ENCODE data around the gene FTO.
"Not testable (repeated sequence)": the region's sequence is repeated elsewhere in the genome, so short reads cannot be mapped to it uniquely, and the experiment has no call there.

Gene FTO

DNA sequence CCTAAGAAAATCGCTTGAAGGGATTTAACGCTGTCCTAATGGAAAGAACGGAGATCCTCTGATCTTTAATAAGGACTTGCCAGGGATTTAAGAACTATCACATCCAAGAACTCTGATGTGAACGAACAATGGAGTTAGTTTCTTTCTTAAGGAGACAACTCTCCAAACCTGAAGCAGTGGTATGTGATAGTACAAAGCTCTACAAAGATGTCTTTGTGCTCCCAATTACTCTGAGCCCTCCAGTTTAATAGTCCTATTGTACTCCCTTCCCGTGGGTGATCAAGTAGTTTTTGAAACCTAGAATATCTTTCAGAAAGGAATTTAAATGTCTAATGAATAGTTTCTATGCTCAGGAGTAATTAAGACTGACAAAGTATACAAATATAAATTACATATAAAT lies 123.8 kb downstream of the FTO start:
- DNase-seq (ENCODE audit: low read depth) = no peak

DNA sequence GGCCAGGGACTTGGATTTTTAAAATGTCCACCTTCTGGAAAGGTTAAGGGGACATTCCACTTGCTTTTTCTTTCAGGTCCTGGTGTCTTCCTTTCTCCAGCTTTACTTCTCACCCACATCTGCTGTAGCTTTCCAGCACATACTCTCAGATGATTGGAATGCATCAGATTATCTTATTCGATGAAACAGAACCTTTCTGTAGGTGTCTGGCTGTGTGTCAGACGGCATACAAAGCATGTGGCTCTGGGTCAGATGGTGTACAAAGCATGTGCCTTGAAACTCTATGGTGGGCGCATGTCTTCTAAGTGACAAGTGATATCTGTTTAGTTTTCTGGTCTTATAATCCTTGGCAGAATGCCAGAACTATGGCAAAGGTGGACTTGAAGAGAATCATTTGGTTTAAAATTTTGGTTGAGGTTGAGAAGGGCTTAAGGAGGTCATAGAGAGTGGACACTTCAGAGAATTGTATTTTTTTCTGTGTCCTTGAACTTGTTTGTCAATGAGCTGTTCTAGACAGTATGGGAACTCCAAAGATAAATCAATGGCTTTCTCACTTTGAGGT lies 125.3 kb downstream of the FTO start:
- no peak for DNase-seq (ENCODE audit: low read depth)

DNA sequence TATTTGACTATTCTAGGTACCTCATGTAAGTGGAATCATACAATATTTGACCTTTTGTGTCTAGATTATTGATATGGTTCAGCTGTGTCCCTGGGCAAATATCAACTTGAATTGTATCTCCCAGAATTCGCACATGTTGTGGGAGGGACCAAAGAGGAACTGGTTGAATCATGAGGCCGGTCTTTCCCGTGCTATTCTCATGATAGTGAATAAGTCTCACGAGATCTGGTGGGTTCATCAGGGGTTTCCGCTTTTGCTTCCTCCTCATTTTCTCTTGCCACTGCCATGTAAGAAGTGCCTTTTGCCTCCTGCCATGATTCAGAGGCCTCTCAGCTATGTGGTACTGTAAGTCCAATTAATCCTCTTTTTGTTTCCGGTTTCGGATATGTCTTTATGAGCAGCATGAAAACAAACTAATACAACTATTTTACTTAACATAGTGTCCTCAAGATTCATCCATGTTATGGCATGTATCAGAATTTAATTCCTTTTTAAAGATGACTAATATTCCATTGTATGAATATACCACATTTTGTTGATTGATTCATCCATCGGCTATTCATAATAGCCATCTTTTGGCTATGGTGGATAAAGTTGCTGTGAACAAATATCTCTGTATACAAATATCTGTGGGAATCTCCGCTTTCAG lies 129.1 kb downstream of the FTO start:
- no peak for DNase-seq (ENCODE audit: low read depth)

DNA sequence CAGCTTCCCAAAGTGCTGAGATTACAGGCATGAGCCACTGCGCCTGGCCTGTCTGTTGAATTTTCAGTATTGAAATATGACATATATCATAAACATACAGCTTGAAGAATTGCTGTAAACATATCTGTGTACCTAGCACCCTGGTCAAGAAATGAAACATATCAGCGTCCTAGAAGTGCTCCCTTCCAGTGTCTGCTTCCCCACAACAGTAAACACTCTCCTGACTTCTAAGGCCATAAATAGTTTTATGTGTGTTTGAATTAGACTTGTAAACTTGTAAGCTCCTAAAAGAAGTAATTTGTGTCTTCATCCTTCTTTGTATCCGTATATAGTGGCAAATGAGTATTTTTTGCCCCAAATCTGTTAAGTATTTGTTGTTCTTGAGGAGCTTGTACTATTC lies 132.2 kb downstream of the FTO start:
- no peak for DNase-seq (ENCODE audit: low read depth)

DNA sequence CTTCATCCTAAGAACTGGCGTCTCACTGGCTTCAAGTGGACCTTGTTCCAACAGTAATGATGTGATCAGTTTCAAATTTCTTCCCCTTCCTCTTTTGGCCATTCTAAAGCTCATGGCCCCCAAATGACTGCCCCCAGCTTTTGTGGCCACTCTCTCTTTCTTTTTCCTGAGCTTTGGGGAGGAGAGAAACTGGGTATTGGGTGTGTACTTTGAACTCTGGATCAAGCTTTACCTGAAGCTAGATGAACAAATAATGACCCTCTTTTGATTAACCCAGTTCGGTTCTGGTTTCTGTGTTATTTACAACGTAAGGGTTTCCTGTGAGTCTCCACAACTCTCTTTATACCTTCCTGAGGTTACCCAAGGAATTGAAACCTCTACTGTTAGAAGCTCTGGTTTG lies 132.7 kb downstream of the FTO start:
- no peak for DNase-seq (ENCODE audit: low read depth)

DNA sequence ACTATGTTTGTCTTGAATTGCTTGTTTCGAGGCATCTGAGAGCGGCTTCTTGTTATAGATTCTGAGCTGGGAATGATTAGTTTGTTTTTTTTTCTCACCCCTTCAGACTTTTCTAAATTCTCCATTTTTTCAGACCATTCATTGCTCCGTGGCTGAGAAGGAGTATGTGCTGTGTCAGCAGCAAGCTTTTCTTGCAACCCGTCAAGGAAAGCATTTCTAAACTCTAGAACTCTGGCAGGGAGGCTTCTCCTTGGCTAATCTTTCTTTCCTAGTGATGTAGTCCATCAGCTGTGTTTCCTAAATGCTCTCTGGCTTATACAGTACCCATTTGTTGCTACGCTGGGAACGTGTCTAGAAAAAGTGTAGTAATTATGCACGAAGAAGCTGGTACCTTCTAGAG lies 133.5 kb downstream of the FTO start:
- no peak for DNase-seq (ENCODE audit: low read depth)

DNA sequence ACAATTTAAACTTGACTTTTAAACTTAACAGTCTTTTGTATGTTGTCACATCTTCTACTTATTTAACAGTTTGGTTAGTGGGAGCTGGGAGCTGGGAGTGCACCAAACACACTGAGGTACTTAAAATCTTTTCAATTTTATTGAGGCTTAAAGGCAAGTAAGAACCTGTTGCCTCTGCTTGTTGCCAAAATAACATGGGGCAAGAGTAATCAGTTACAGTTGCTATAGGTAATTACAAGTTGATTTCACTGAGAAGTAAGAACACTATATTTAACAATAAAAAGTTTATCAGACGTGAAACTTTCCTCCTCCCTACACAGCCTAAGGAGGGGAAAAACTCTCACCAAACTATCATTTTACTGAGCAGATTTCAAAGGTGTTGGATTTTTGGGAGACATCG lies 135.2 kb downstream of the FTO start:
- no peak for DNase-seq (ENCODE audit: low read depth)

DNA sequence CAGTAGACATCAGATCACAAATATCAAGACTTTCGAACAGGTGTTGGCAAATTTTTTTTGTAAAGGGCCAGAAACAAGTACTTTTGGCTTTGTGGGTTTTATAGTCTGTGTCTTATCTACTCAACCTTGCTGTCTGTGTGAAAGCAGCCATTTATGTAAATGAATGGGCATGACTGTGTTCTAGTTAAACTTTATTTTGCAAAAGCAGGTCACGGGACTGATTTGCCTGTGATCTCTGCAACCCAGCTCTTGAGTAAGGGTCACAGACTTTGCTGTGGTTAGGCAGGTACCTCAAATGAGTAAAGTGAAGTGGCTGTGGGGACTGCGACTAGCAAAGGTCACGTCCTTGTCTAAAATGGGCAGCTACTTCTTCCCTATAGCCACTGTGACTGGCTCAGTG lies 136.5 kb downstream of the FTO start:
- no peak for DNase-seq (ENCODE audit: low read depth)

DNA sequence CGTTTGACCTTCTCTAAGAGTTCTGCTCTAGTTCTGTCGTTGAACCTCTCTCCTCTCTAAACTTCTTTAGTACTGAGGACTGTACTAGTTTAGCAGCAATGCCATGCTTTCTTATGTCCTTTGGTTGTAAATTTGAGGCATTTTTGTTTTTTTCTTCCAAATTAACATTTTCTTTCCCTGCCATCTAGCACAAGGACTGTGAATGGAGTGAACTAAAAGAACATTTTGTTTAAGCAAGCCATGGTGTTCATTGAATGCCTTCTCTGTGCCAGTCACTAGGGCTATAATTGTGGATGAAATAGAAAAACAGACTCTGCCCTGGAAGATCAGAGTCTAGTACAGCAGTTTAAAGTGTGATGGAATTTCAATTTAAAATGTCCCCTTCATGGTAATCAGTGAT lies 137.9 kb downstream of the FTO start:
- DNase-seq (ENCODE audit: low read depth) = no peak

DNA sequence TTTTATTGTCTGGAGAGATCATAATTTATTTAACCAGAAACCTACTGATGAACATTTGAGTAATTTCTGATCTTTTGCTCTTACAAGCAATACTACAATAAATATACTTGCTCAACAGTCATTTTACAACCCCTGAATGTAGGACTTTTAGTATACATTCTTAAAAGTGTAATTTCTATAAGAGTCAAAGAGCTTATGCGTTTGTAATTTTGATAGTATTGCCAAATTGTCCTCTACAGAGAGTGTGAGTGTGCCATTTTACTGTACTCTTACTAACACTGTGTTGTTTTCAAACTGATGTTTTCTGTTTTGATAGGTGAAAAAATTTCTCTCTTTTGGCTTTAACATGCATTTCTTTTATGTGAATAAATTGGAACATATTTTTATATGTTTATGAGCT lies 139.1 kb downstream of the FTO start:
- DNase-seq (ENCODE audit: low read depth) = no peak

DNA sequence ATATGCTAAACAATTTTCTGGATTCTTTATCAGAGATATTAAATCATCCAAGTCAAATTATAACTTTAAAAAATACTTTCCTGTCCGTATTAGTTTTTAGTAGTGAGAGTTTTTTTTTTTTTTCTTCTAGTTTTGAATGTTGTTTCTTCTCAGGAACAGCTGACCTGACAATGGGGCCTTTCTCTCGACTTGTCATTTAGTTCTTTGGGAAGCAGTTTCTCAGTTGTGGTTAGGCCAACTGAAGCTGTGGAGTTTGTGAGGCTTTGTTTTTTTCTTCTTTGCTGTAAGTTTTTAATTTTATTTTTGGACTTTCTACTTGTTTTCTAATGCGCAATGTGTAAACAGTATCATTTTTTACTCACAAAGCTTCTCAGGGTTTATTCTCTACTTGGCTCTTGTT lies 140.8 kb downstream of the FTO start:
- DNase-seq (ENCODE audit: low read depth) = no peak

DNA sequence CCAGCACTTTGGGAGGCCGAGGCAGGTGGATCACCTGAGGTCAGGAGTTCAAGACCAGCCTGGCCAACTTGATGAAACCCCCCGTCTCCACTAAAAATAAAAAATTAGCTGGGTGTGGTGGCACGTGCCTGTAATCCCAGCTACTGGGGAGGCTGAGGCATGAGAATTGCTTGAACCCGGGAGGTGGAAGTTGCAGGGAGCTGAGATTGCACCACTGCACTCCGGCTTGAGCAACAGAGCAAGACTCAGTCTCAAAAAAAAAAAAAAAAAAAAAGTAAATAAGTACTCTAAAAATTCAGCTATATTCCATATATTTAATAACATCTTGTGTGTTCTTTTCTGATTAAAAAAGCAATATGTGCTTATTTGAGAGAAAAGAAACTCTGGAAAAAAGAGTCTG lies 142.6 kb downstream of the FTO start:
- not testable (repeated sequence) for DNase-seq (ENCODE audit: low read depth)

DNA sequence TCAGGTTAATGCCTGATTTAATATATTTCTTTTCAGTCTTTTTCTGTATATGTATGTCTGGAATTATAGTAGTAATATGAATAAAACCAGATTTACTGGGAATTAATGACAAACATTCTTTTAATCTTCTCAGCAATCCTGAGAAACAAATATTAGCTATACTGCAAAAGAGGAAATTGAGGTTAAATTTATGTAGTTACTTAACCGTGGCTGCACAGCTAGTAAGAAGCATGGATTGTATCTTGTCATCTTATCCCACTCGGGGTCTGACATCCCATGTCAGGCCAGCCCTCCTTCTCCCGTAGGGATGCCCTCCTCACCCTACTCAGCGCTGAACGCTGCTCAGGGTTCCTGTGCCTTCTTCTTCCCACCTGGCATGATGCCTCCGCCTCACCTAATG lies 143.0 kb downstream of the FTO start:
- no peak for DNase-seq (ENCODE audit: low read depth)

DNA sequence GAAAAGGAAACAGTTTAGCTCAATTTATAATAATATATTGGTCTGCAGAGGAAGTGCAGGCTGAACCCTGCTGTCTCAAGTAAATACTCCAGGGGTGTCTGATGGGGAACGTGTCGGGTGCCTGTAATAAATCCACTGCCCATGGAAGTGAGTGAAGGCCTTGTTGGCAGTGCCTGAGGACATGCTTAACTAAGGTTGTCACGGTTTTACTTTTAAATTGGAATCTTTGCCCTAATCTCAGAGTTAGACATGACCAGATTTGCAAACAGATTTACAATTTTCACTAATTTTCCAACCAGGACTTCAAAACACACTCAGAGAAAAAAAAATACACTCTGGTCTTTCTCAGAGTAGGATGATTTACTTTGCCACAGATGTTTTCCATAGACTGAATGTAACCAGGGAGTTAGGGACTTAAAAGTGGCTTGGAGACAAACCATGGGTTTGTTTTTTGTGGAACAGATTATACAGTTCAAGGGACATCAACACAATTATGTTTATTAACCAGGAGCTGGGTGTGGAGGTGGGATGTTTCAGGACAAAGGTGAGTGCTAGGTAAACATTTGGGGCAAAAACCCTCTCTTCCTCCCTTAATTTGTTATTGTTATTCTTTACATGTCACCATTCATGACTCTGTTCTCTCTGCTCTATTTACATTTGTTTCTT lies 144.5 kb downstream of the FTO start:
- DNase-seq (ENCODE audit: low read depth) = no peak

DNA sequence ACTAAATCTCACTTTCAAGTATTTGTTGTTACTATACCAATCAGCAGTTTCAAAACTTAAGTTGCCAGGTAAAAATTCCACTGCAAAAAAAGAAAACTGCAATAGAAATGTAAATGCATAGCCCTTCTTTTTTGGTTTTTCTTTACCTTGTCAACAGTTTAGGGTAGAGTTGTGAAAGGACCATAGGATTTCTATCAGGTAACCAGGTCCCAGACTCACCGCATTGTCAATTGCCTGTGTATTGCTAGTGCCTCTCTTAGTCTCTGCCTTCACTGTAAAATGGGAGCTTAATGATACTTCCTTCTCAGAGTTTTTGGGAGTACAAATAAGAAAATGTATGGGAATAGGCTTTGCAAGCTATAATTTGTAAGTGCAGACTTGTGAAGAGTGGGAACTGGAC lies 145.0 kb downstream of the FTO start:
- no peak for DNase-seq (ENCODE audit: low read depth)

DNA sequence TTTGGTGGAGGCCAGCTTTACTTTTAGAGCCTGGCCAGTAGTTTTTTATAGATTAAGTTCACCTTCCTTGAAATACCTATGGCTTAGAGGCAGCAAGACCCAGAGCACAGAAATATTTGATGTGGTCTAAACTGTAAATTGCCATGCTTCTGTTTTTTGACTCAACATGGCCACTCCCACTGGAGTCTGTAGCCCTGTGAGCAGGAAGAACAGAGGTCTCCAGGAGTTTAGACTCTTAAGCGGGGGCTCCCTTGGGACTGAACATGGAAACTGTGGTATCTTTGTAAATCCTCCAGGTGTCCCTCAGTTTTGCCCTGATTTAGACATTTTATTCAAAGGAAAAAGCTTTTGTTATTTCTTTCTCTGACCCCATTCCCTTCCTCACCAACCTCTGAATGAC lies 145.6 kb downstream of the FTO start:
- DNase-seq (ENCODE audit: low read depth) = no peak

DNA sequence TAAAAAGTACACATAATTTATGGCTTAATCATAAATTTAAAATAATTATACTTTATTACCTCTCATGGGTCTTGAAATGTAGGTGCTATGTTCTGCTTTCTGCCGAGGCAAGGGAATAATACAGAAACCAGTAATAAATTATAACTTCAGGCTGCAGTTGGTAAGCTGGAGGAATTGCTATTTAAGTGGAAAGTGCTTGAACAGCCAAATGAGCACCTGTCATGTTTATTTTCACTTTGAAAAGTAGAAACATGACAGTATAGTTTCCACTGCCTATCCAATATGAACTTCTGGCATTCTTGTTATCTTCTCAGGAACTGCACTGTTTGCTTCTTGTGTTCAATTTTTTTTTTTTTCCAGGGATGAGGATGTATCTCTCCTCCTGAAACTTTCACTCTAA lies 146.0 kb downstream of the FTO start:
- no peak for DNase-seq (ENCODE audit: low read depth)

DNA sequence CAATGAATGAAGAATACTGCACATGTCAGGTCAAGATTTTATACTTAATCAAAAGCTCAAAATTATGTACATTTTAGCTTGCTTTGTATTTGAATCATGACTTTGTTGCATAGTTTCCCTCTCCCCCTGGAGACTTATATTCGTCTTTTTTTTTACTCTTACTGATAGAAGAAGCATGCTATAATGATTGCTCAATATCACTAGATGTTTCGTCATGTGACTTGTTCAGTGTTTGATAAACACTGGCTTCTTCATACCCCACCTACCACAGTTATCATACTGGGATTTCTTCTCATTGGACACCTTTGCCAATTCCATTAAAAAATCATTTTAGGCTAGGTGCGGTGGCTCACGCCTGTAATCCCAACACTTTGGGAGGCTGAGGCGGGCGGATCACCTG lies 148.7 kb downstream of the FTO start:
- no peak for DNase-seq (ENCODE audit: low read depth)

DNA sequence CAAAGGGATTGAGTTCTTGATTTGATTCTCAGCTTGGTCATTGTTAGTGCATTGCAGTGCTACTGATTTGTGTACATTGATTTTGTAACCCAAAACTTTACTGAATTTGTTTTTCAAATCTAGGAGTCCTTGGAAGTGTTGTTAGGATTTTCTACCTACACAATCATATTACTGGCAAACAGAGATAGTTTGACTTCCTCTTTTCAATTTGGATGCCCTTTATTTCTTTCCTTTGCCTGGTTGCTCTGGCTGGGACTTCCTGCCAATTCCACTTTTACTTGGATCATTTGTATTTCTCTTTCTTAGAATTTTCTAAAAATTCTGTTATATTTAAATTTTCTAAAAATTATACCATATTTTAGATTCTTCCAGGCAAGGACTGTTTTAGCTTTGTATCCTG lies 151.1 kb downstream of the FTO start:
- DNase-seq (ENCODE audit: low read depth) = no peak

DNA sequence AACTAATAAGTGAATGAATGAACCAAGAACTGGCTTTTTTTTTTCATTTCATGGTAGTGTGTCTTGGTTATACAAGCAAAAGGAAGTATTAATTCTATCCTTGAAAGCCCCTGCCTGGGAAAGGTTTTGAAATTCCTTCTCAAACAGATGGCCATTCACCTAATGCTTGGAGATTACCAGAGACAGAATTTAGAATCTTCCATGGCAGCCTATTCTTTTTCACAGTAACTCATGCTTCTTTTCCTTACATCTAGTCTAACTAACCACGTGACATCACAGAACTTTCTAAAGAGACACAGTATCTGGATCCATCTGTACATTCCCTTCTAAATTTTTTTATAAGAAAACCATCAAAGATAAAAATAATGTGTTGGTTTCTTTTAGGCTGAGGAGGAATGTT lies 151.6 kb downstream of the FTO start:
- no peak for DNase-seq (ENCODE audit: low read depth)

DNA sequence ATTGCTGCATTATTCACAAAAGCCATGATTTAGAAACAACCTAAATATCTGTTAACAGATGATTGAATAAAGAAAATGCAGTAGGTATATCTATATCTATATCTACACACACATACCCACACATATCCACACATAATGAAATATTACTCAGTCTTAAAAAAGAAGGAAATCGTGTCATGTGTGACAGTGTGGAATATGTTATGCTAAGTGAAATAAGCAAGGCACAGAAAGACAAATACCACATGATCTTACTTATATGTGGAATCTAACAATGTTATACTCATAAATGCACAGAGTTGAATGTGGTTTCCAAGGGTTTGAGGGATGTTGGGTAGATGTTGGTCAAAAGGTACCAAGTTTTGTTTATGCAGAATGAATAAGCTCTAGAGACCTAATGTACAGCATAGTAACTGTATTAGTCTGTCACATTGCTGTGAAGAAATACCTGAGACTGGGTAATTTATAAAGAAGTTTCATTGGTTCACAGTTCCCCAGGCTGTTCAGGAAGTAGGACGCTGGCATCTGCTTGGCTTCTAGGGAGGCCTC lies 156.1 kb downstream of the FTO start:
- no peak for DNase-seq (ENCODE audit: low read depth)

DNA sequence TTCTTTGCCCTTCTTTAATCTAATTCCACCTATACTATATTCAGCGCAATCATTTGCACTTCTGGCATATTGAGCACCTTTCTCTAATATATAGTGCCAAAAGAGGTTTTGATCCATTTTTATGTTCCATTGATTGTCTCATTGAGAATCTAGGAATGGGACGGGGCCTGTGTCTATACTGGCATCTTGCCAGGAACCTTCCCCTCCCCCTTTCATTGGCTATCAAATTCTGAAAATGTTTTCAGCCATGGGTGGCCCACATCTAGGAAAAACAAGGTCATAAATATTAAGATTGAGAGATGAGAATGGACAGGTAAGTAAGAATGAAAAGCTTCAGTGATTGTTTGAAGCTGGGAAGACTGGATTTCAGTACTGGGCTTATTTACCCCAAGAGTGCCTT lies 159.9 kb downstream of the FTO start:
- no peak for DNase-seq (ENCODE audit: low read depth)

DNA sequence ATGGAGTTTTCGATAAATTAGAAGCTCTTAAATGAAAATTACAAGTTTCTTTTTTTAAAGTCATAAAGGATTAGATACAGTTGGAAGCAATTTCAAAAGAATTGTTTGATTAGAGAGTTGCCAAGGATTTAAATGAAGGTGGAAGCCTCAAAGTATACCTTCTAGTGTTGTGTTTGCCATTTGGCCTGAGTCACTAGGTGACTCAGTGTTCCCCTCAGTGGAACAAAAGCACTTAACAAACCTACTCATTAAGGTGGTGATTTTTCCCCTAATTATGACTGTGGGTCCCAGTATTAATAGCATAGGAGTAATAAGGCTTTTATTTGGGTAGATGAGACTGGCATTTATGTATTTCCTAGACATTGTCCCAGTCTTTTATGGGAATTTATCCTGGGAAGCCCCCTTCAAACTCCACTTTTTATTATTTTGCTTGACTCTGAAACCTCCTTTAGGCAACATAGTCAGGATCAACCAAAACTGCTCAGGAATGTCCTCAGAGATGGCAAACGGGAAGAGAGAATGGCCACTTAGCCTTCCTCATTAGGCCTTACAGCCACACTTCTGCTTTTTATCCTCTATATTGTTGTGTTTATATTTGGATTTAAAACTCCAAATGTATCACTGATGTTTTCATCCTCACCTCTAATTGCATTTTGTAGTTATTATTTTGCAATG lies 161.0 kb downstream of the FTO start:
- no peak for DNase-seq (ENCODE audit: low read depth)
